ENCODE measurements around the gene CD81.

CD81 gene

DNA sequence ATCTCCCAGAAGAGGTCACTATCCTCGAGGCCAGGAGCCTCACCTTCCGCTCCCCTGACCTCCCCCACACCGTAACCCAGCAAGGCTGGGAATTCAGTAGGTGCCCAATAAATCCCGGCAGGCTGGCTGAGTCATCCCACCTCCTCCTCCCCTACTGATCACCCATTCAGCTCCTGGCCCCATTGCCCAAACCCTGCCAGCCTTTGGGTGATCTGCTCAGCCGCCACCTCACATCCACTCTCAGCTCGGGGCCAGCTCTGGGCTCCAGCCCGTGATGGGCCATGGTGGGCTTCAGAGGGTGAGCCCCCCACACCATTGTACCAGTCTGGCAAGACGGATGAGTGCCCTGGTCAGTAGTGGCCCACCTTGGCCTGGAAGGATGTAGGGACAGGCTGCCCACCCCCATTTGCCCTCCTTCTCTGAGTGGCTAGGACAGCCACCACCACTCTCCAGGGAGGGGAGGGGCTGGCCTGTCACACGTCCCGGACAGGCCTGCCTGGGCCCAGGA is 59.0 kb downstream of the CD81 start:
- H3K4me3 ChIP-seq (ENCODE audit: low read length), result no peak overlapping the region
- no peaks in the 10 kb centered on the region for H3K4me1 ChIP-seq (ENCODE audit: low read length)
- H4K20me1 ChIP-seq (ENCODE audit: insufficient read depth, low read length), result no peaks in the 10 kb centered on the region
- no peak overlapping the region for H3K27ac ChIP-seq (ENCODE audit: low read length)
- no peaks in the 10 kb centered on the region for H3K9me3 ChIP-seq (ENCODE audit: insufficient read depth, low read length)
- no peaks in the 10 kb centered on the region for H3K36me3 ChIP-seq (replicated peaks; ENCODE audit: low read depth, low read length)
- TF ChIP-seq EZH2phosphoT487 (IDR thresholded peaks at IDR 0.05; ENCODE audit: low read depth), result no peak
- TF ChIP-seq, protein P1, sequence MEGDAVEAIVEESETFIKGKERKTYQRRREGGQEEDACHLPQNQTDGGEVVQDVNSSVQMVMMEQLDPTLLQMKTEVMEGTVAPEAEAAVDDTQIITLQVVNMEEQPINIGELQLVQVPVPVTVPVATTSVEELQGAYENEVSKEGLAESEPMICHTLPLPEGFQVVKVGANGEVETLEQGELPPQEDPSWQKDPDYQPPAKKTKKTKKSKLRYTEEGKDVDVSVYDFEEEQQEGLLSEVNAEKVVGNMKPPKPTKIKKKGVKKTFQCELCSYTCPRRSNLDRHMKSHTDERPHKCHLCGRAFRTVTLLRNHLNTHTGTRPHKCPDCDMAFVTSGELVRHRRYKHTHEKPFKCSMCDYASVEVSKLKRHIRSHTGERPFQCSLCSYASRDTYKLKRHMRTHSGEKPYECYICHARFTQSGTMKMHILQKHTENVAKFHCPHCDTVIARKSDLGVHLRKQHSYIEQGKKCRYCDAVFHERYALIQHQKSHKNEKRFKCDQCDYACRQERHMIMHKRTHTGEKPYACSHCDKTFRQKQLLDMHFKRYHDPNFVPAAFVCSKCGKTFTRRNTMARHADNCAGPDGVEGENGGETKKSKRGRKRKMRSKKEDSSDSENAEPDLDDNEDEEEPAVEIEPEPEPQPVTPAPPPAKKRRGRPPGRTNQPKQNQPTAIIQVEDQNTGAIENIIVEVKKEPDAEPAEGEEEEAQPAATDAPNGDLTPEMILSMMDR (IDR thresholded peaks at IDR 0.05; ENCODE audit: low read depth, low read length), result no peak
- no peak overlapping the region for H3K9ac ChIP-seq (ENCODE audit: low read length)
- H3K79me2 ChIP-seq (ENCODE audit: low read length), result no peaks in the 10 kb centered on the region
- 0 out of 2 replicates have a peak, but pooled peaks cover 3% of the 10 kb centered on the region for H3K27me3 ChIP-seq (ENCODE audit: low read depth, low read length)
- H2AFZ ChIP-seq (ENCODE audit: low read depth, low read length), result no peak overlapping the region
- H3K4me2 ChIP-seq (ENCODE audit: low read length), result no peak overlapping the region

DNA sequence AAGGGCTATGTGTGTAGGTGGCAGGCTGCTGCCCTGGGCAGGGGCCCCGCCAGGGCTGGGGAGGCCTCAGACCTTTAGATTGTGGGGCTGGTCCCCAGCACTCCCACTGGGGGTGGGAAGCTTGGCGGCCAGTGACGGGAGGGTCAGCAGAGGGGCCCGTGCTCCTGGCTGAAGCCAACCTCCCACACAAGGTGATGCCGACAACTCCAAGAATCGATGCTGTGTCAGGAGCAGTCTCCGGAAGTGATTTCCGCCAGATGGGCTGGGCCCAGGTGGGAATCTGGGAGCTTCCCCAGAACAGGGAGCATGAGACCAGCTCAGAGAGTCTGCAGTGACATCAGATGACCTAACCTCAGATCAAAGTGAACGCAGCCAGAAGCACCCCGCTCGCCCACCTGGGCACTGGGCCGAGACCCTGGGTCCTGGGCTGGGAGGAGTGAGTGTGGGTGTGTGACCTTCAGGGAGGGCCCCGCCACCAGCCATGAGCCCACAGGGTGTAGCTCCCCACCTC is 59.5 kb downstream of the CD81 start:
- H3K9ac ChIP-seq (ENCODE audit: low read length), result no peak overlapping the region
- H3K36me3 ChIP-seq (replicated peaks; ENCODE audit: low read depth, low read length), result no peaks in the 10 kb centered on the region
- H3K9me3 ChIP-seq (ENCODE audit: insufficient read depth, low read length), result no peaks in the 10 kb centered on the region
- no peak overlapping the region for H2AFZ ChIP-seq (ENCODE audit: low read depth, low read length)
- H3K27ac ChIP-seq (ENCODE audit: low read length), result no peak overlapping the region
- H3K27me3 ChIP-seq (ENCODE audit: low read depth, low read length), result 0 out of 2 replicates have a peak, but pooled peaks cover 3% of the 10 kb centered on the region
- H3K4me1 ChIP-seq (ENCODE audit: low read length), result no peaks in the 10 kb centered on the region
- no peak overlapping the region for H3K4me2 ChIP-seq (ENCODE audit: low read length)
- no peaks in the 10 kb centered on the region for H4K20me1 ChIP-seq (ENCODE audit: insufficient read depth, low read length)
- H3K79me2 ChIP-seq (ENCODE audit: low read length), result no peaks in the 10 kb centered on the region
- H3K4me3 ChIP-seq (ENCODE audit: low read length), result no peak overlapping the region
- TF ChIP-seq EZH2phosphoT487 (IDR thresholded peaks at IDR 0.05; ENCODE audit: low read depth), result no peak
- TF ChIP-seq, protein P1 (IDR thresholded peaks at IDR 0.05; ENCODE audit: low read depth, low read length), result no peak

DNA sequence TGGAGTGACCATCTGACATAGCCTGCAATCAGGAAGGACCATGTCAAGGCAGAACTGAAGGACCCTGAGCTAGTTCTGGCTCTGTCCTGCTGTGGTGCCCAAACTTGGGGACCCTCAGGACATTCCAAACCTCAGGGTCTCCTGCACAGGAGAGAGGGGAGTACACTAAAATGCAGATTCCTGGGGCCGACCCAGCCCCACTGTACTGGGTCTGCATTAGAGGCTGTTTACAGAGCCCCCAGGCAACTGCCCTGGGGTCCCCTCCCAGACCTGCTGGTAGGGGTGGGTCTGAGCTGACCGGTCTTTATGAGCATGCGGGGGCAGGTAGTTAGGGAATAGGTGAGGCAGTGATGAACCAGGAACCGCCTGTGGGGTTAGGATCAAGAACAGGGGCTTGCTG is 60.4 kb downstream of the CD81 start:
- Histone ChIP-seq H3K79me2 (ENCODE audit: low read length) (no peaks in the 10 kb centered on the region), H3K36me3 (replicated peaks; ENCODE audit: low read depth, low read length) (no peaks in the 10 kb centered on the region), H3K27me3 (ENCODE audit: low read depth, low read length) (0 out of 2 replicates have a peak, but pooled peaks cover 6% of the 10 kb centered on the region), H4K20me1 (ENCODE audit: insufficient read depth, low read length) (no peaks in the 10 kb centered on the region), H3K4me2 (ENCODE audit: low read length) (no peak overlapping the region), H3K9me3 (ENCODE audit: insufficient read depth, low read length) (no peaks in the 10 kb centered on the region), H3K9ac (ENCODE audit: low read length) (no peak overlapping the region), H3K4me1 (ENCODE audit: low read length) (no peaks in the 10 kb centered on the region), H2AFZ (ENCODE audit: low read depth, low read length) (no peak overlapping the region), H3K27ac (ENCODE audit: low read length) (no peak overlapping the region), H3K4me3 (ENCODE audit: low read length) (no peak overlapping the region)
- TF ChIP-seq EZH2phosphoT487 (IDR thresholded peaks at IDR 0.05; ENCODE audit: low read depth), result no peak
- TF ChIP-seq, protein P1 (IDR thresholded peaks at IDR 0.05; ENCODE audit: low read depth, low read length), result no peak

DNA sequence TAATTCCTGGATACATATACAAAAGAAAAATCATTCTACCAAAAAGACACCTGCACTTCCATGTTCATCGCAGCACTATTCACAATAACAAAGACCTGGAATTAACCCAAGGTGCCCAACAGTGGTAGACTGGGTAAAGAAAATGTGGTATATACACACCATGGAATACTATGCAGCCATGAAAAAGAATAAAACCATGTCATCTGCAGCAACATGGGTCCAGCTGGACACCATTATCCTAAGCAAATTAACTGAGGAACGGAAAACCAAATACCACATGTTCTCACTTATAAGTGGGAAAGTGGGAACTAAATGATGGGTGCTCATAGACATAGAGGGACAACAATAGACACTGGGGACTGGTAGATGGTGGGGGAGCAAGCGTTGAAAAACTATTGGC is 62.7 kb downstream of the CD81 start:
- Histone ChIP-seq H3K79me2 (ENCODE audit: low read length) (no peaks in the 10 kb centered on the region), H4K20me1 (ENCODE audit: insufficient read depth, low read length) (no peaks in the 10 kb centered on the region), H3K9ac (ENCODE audit: low read length) (no peak overlapping the region), H2AFZ (ENCODE audit: low read depth, low read length) (no peak overlapping the region), H3K9me3 (ENCODE audit: insufficient read depth, low read length) (no peaks in the 10 kb centered on the region), H3K36me3 (replicated peaks; ENCODE audit: low read depth, low read length) (no peaks in the 10 kb centered on the region), H3K4me1 (ENCODE audit: low read length) (no peaks in the 10 kb centered on the region), H3K27me3 (ENCODE audit: low read depth, low read length) (0 out of 2 replicates have a peak, but pooled peaks cover 8% of the 10 kb centered on the region), H3K4me3 (ENCODE audit: low read length) (no peak overlapping the region), H3K27ac (ENCODE audit: low read length) (no peak overlapping the region), H3K4me2 (ENCODE audit: low read length) (no peak overlapping the region)
- no peak for TF ChIP-seq EZH2phosphoT487 (IDR thresholded peaks at IDR 0.05; ENCODE audit: low read depth)
- TF ChIP-seq, protein P1 (IDR thresholded peaks at IDR 0.05; ENCODE audit: low read depth, low read length), result no peak
